Measurements from ENCODE around the gene HLCS.

HLCS gene

GRCh38 chr21:36803816-36804439 lies 162.5 kb downstream of the HLCS start:
- FAIRE-seq: no peak
- no peak for DNase-seq (ENCODE audit: insufficient read length, low spot score)
- TF ChIP-seq, protein P1, sequence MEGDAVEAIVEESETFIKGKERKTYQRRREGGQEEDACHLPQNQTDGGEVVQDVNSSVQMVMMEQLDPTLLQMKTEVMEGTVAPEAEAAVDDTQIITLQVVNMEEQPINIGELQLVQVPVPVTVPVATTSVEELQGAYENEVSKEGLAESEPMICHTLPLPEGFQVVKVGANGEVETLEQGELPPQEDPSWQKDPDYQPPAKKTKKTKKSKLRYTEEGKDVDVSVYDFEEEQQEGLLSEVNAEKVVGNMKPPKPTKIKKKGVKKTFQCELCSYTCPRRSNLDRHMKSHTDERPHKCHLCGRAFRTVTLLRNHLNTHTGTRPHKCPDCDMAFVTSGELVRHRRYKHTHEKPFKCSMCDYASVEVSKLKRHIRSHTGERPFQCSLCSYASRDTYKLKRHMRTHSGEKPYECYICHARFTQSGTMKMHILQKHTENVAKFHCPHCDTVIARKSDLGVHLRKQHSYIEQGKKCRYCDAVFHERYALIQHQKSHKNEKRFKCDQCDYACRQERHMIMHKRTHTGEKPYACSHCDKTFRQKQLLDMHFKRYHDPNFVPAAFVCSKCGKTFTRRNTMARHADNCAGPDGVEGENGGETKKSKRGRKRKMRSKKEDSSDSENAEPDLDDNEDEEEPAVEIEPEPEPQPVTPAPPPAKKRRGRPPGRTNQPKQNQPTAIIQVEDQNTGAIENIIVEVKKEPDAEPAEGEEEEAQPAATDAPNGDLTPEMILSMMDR (IDR thresholded peaks at IDR 0.05; ENCODE audit: insufficient read depth, missing control alignments): no peak

- no peak for FAIRE-seq
- TF ChIP-seq, protein P1 (IDR thresholded peaks at IDR 0.05; ENCODE audit: insufficient read depth, missing control alignments): no peak
Observed at GRCh38 chr21:36803051-36803645, 163.3 kb downstream of the HLCS start.

GRCh38 chr21:36800734-36801133 lies 165.7 kb downstream of the HLCS start:
- TF ChIP-seq, protein P1 (IDR thresholded peaks at IDR 0.05; ENCODE audit: insufficient read depth, missing control alignments): no peak
- FAIRE-seq (no peak), DNase-seq (ENCODE audit: insufficient read length, low spot score) (no peak)

More at GRCh38 chr21:36803051-36803645, 163.3 kb downstream of the HLCS start:
- DNase-seq (ENCODE audit: insufficient read length, low spot score): no peak

DNA sequence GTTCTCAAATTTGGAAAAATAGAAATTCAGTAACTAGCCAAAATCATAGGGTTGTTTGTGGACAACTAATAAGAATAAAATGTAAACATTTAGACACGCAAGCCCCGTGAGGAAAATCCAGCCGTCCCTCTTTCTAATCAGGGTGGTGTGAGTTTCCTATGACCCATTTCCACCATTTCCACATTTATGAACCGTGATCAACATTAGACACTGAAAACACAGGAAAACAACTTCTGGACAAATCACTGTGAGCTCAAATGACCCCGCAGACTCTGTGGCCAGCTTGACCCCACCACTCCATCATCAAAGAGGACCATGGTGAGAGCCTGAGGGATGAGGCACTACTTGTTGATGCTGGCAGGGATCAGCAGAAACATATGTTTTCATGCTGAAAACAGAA lies 166.6 kb downstream of the HLCS start:
- DNase-seq (ENCODE audit: insufficient read length, low spot score): no peak

DNA sequence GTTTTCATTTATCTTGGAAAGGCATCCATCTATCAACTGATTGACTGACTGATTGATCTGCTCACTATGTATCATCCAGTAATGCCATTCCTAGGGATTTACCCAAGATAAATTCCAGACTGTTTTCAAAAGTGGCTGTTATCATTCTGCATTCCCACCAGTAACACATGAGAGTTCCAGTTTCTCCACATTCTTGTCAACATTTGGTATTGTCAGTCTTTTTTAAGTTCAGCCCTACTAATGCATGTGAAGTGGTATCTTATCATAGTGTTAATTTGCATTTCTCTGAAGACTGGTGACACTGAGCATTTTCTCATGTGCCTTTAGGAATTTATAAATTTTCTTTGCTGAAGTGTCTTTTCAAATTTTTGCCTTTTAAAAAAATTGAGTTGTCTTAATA lies 168.0 kb downstream of the HLCS start:
- no peak for FAIRE-seq
- no peak for DNase-seq (ENCODE audit: insufficient read length, low spot score)
- TF ChIP-seq, protein P1 (IDR thresholded peaks at IDR 0.05; ENCODE audit: insufficient read depth, missing control alignments): no peak

More for the DNA sequence above, 166.6 kb downstream of the HLCS start:
- FAIRE-seq: no peak
- TF ChIP-seq, protein P1 (IDR thresholded peaks at IDR 0.05; ENCODE audit: insufficient read depth, missing control alignments): no peak

GRCh38 chr21:36796070-36796469 lies 170.4 kb downstream of the HLCS start:
- TF ChIP-seq, protein P1 (IDR thresholded peaks at IDR 0.05; ENCODE audit: insufficient read depth, missing control alignments): no peak
- FAIRE-seq (no peak), DNase-seq (ENCODE audit: insufficient read length, low spot score) (no peak)

DNA sequence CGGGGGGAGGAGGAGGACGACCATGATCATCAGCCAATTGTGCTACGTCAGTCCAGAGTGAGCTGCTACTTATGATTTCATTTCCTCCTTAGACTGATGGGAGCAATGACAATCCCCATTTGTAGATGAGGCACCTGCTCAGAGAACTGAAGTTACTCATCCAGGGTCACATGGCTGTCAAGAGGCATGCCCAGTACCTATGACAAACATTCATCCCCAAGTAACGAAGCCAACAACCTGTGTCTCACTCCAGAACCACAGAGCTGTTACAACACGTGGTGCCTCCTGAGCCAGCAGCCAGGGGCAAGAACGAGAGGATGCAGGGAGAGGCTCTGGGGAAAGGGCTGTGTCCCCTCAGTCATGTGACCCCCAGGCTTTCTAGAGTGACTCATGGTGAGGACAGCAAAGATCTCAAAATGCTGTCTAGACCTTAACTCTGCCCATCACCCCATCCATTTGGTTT lies 173.9 kb downstream of the HLCS start:
- DNase-seq (ENCODE audit: insufficient read length, low spot score) (no peak), FAIRE-seq (no peak)
- TF ChIP-seq, protein P1 (IDR thresholded peaks at IDR 0.05; ENCODE audit: insufficient read depth, missing control alignments): no peak
